Ascending aorta (tissue), 2 donors: ENCODE results near the gene IMMP2L. TPM values are rescaled to one million over a fixed set of nuclear protein-coding genes. Genes with fewer than 3 reads are reported as not detected.

Experiments used
- DNase-seq, 2 donors: peaks; one replicate each; pipeline ENCODE4 v3.0.0-alpha.2; 2019; ENCODE audit warnings: low spot score in 2 of 2
- H3K27ac ChIP-seq, 2 donors: fragments of 200-600 bp; sonication (generic); one replicate each; pipeline ENCODE4 v1.5.1; 2016 to 2017; ENCODE audit warnings: mild to moderate bottlenecking in 1 of 2
- H3K27me3 ChIP-seq: fragments of 200-600 bp; sonication (generic); one replicate; pipeline ENCODE4 v1.5.1; 2017
- H3K36me3 ChIP-seq, 2 donors: fragments of 200-600 bp; sonication (generic); one replicate each; pipeline ENCODE4 v1.5.1; 2016
- H3K4me1 ChIP-seq, 2 donors: fragments of 200-600 bp; sonication (generic); one replicate each; pipeline ENCODE4 v1.5.1; 2016 to 2017; ENCODE audit warnings: mild to moderate bottlenecking in 1 of 2
- H3K4me3 ChIP-seq, 2 donors: fragments of 200-600 bp; sonication (generic); one replicate each; pipeline ENCODE4 v1.5.1; 2016 to 2017; ENCODE audit warnings: mild to moderate bottlenecking in 1 of 2
- H3K9me3 ChIP-seq, 2 donors: fragments of 200-600 bp; sonication (generic); one replicate each; pipeline ENCODE4 v1.5.1; 2016
- CTCF ChIP-seq, 3 experiments: fragments of 200-600 bp in 2 of 3; fragments of 450-650 bp in 1 of 3; sonication (generic) in 2 of 3; IDR thresholded peaks; one replicate each; pipeline ENCODE4 v1.5.1; 2016 to 2019; ENCODE audit warnings: antibody characterized with exemption in 3 of 3, mild to moderate bottlenecking in 1 of 3, moderate library complexity in 1 of 3
- intact Hi-C: fragments of 100-400 bp; cut with DNase I; formaldehyde crosslinking; loops from one replicate; pipeline ENCODE4 v1.15.1; 2023
- total RNA-seq: library from RNA; depleted of rRNA; stranded (reverse); fragments of >200 nt; gene quantifications from one replicate; pipeline ENCODE4 v1.1.0, GENCODE V29; 2016

IMMP2L gene
- total RNA-seq, 1 donor from 2014 or later: 143 TPM

GRCh38 chr7:110830778-110831177, 731.5 kb downstream of the IMMP2L start:
- intact Hi-C loops: no loop called here
- no peaks in the 10 kb centered on the region for H3K27me3 ChIP-seq
- H3K27ac ChIP-seq: peak overlapping the region in 1 of 2 donors; percentile 14
- no peak for TF ChIP-seq CTCF (IDR thresholded peaks at IDR 0.05)
- no peak for DNase-seq
- no peaks in the 10 kb centered on the region for H3K9me3 ChIP-seq
- no peaks in the 10 kb centered on the region for H3K36me3 ChIP-seq
- H3K4me3 ChIP-seq: no peak overlapping the region
- H3K4me1 ChIP-seq: peaks cover 0 to 3% of the 10 kb centered on the region in 2 donors

- Histone ChIP-seq H3K36me3 (no peaks in the 10 kb centered on the region), H3K4me3 (no peak overlapping the region), H3K27ac (no peak overlapping the region), H3K4me1 (peaks cover 0 to 3% of the 10 kb centered on the region in 2 donors), H3K9me3 (no peaks in the 10 kb centered on the region), H3K27me3 (no peaks in the 10 kb centered on the region)
- TF ChIP-seq CTCF (IDR thresholded peaks at IDR 0.05): no peak
- intact Hi-C loops: no loop called here
- no peak for DNase-seq
Observed at GRCh38 chr7:110827936-110828335, 734.4 kb downstream of the IMMP2L start.

- no peak for DNase-seq
- Histone ChIP-seq H3K4me3 (no peak overlapping the region), H3K9me3 (no peaks in the 10 kb centered on the region), H3K27ac (no peak overlapping the region), H3K4me1 (peaks cover 0 to 3% of the 10 kb centered on the region in 2 donors), H3K27me3 (no peaks in the 10 kb centered on the region), H3K36me3 (no peaks in the 10 kb centered on the region)
- intact Hi-C loops: no loop called here
- no peak for TF ChIP-seq CTCF (IDR thresholded peaks at IDR 0.05)
Observed at GRCh38 chr7:110827287-110827855, 734.9 kb downstream of the IMMP2L start.

GRCh38 chr7:110813986-110814385, 748.3 kb downstream of the IMMP2L start:
- Histone ChIP-seq H3K36me3 (no peaks in the 10 kb centered on the region), H3K4me1 (no peaks in the 10 kb centered on the region), H3K9me3 (peaks cover 0 to 4% of the 10 kb centered on the region in 2 donors), H3K27ac (no peak overlapping the region), H3K4me3 (no peak overlapping the region), H3K27me3 (no peaks in the 10 kb centered on the region)
- no peak for TF ChIP-seq CTCF (IDR thresholded peaks at IDR 0.05)
- intact Hi-C loops: no loop called here
- no peak for DNase-seq

- Histone ChIP-seq H3K27me3 (no peaks in the 10 kb centered on the region), H3K27ac (no peak overlapping the region), H3K4me1 (no peaks in the 10 kb centered on the region), H3K9me3 (no peaks in the 10 kb centered on the region), H3K4me3 (no peak overlapping the region), H3K36me3 (no peaks in the 10 kb centered on the region)
- TF ChIP-seq CTCF (IDR thresholded peaks at IDR 0.05): no peak
- DNase-seq: no peak
- intact Hi-C loops: no loop called here
Observed at GRCh38 chr7:110809832-110810231, 752.5 kb downstream of the IMMP2L start.

- no peak for DNase-seq
- Histone ChIP-seq H3K9me3 (no peaks in the 10 kb centered on the region), H3K27me3 (no peaks in the 10 kb centered on the region), H3K27ac (no peak overlapping the region), H3K36me3 (no peaks in the 10 kb centered on the region), H3K4me1 (no peaks in the 10 kb centered on the region), H3K4me3 (no peak overlapping the region)
- TF ChIP-seq CTCF (IDR thresholded peaks at IDR 0.05): no peak
- intact Hi-C loops: no loop called here
Observed at GRCh38 chr7:110808361-110808760, 753.9 kb downstream of the IMMP2L start.
